IMR-90 (cell line): Measurements from ENCODE around the gene HOXA10. TPM values are rescaled to one million over a fixed set of nuclear protein-coding genes. Genes with fewer than 3 reads are reported as not detected.

Source experiments
- ATAC-seq: fragments of 200-7000 bp; cut with Tn5 transposase; 2 replicates; pipeline ENCODE4 v1.9.1; 2020; ENCODE audit warnings: low read depth, mild to moderate bottlenecking, moderate library complexity
- BruUV-seq: library from RNA; stranded (reverse); fragments of 400-500 nt; replicated peaks from 2 replicates; lab custom pipeline; 2021; lab: Mats Ljungman, UMichigan
- CTCF ChIA-PET: fragments of 300-600 bp; formaldehyde crosslinking; extraction: SDS; loops from one replicate; lab custom pipeline; 2021; ENCODE audit warnings: antibody characterized with exemption; lab: Yijun Ruan, JAX
- POLR2A ChIA-PET: fragments of 300-600 bp; sonication (Branson Sonifier 250); formaldehyde crosslinking; loops from one replicate; lab custom pipeline; 2022; ENCODE audit warnings: antibody characterized with exemption; ENCODE audit not compliant: unreplicated experiment; lab: Charles Lee
- DNase-seq: peaks from one replicate; pipeline ENCODE4 v3.0.0; 2013
- H2AFZ ChIP-seq: replicated peaks from 2 replicates; pipeline ENCODE3; 2013; ENCODE audit warnings: low read length, mild to moderate bottlenecking; ENCODE audit not compliant: poor library complexity
- H2AK5ac ChIP-seq: 2 replicates; pipeline ENCODE4 v1.6.1; 2013; ENCODE audit warnings: low read depth, low read length, inconsistent platforms
- H2AK9ac ChIP-seq: replicated peaks from 2 replicates; pipeline ENCODE3; 2013; ENCODE audit warnings: mild to moderate bottlenecking, low read depth, low read length, moderate library complexity; ENCODE audit not compliant: poor library complexity
- H2BK120ac ChIP-seq: 2 replicates; pipeline ENCODE4 v1.6.1; 2013; ENCODE audit warnings: low read depth, low read length, inconsistent platforms
- H2BK15ac ChIP-seq: 3 replicates; pipeline ENCODE4 v1.6.1; 2013; ENCODE audit warnings: low read depth, low read length, inconsistent platforms
- H2BK20ac ChIP-seq: 2 replicates; pipeline ENCODE4 v1.6.1; 2013; ENCODE audit warnings: low read depth, mild to moderate bottlenecking, inconsistent platforms, low read length, moderate library complexity
- H2BK5ac ChIP-seq: 2 replicates; pipeline ENCODE4 v1.6.1; 2013; ENCODE audit warnings: mild to moderate bottlenecking, low read depth, low read length, inconsistent platforms; ENCODE audit not compliant: poor library complexity, severe bottlenecking
- H3K14ac ChIP-seq: replicated peaks from 2 replicates; pipeline ENCODE4 v1.6.1; 2013; ENCODE audit warnings: low read depth, low read length, inconsistent platforms
- H3K18ac ChIP-seq: 2 replicates; pipeline ENCODE4 v1.6.1; 2013; ENCODE audit warnings: low read depth, low read length, control low read depth
- H3K23ac ChIP-seq: 2 replicates; pipeline ENCODE4 v1.6.1; 2013; ENCODE audit warnings: low read depth, low read length, inconsistent platforms
- H3K27ac ChIP-seq: 2 replicates; pipeline ENCODE4 v1.5.1; 2013; ENCODE audit warnings: mild to moderate bottlenecking, control low read depth, low read length; ENCODE audit not compliant: insufficient read depth
- H3K27me3 ChIP-seq: 2 replicates; pipeline ENCODE4 v1.6.1; 2013; ENCODE audit warnings: low read length; ENCODE audit not compliant: control insufficient read depth, insufficient read depth
- H3K36me3 ChIP-seq: 2 replicates; pipeline ENCODE4 v1.6.1; 2013; ENCODE audit warnings: low read length, mixed read lengths; ENCODE audit not compliant: control insufficient read depth, insufficient read depth
- H3K4ac ChIP-seq: 2 replicates; pipeline ENCODE4 v1.6.1; 2013; ENCODE audit warnings: low read depth, low read length, inconsistent platforms
- H3K4me1 ChIP-seq: 2 replicates; pipeline ENCODE4 v1.6.1; 2013; ENCODE audit warnings: low read length, mixed read lengths; ENCODE audit not compliant: control insufficient read depth, insufficient read depth
- H3K4me2 ChIP-seq: 2 replicates; pipeline ENCODE4 v1.6.1; 2013; ENCODE audit warnings: low read depth, mild to moderate bottlenecking, control low read depth, low read length, moderate library complexity
- H3K4me3 ChIP-seq: 2 replicates; pipeline ENCODE4 v1.5.1; 2013; ENCODE audit warnings: low read depth, mild to moderate bottlenecking, control low read depth, low read length, moderate library complexity; ENCODE audit not compliant: insufficient read depth
- H3K56ac ChIP-seq: 2 replicates; pipeline ENCODE4 v1.6.1; 2013; ENCODE audit warnings: low read length, inconsistent platforms; ENCODE audit not compliant: insufficient read depth; ENCODE audit errors: extremely low read depth
- H3K79me1 ChIP-seq, 2 experiments: 2 replicates each; pipeline ENCODE4 v1.6.1; 2013; ENCODE audit warnings: low read length in 2 of 2, inconsistent platforms in 1 of 2, low read depth in 1 of 2
- H3K9ac ChIP-seq: 2 replicates; pipeline ENCODE4 v1.6.1; 2013; ENCODE audit warnings: low read depth, low read length, control low read depth
- H3K9me1 ChIP-seq: 2 replicates; pipeline ENCODE4 v1.6.1; 2013; ENCODE audit warnings: low read length, inconsistent platforms; ENCODE audit not compliant: insufficient read depth
- H3K9me3 ChIP-seq: 2 replicates; pipeline ENCODE4 v1.6.1; 2013; ENCODE audit warnings: low read length; ENCODE audit not compliant: control insufficient read depth, insufficient read depth
- H4K20me1 ChIP-seq: 2 replicates; pipeline ENCODE4 v1.6.1; 2013; ENCODE audit warnings: low read length, inconsistent platforms; ENCODE audit not compliant: insufficient read depth
- H4K5ac ChIP-seq: 2 replicates; pipeline ENCODE4 v1.6.1; 2013; ENCODE audit warnings: mild to moderate bottlenecking, low read depth, low read length, control low read depth
- H4K8ac ChIP-seq, 2 experiments: 2 replicates each; pipeline ENCODE4 v1.6.1; 2013; ENCODE audit warnings: low read depth in 2 of 2, low read length in 2 of 2, control low read depth in 1 of 2, inconsistent platforms in 1 of 2
- H4K91ac ChIP-seq: 2 replicates; pipeline ENCODE4 v1.6.1; 2013; ENCODE audit warnings: low read depth, low read length, inconsistent platforms; ENCODE audit not compliant: insufficient read depth
- FOS ChIP-seq: fragments of 150-350 bp; IDR thresholded peaks from 2 replicates; pipeline ENCODE4 v1.6.1; 2016; ENCODE audit warnings: low read depth, low read length
- MAZ ChIP-seq: IDR thresholded peaks from 2 replicates; pipeline ENCODE4 v1.6.1; 2012; ENCODE audit warnings: low read depth, mild to moderate bottlenecking, low read length, improper control_type of control experiment, moderate library complexity, borderline replicate concordance
- MXI1 ChIP-seq: IDR thresholded peaks from 2 replicates; pipeline ENCODE4 v1.6.1; 2012; ENCODE audit warnings: low read depth, mild to moderate bottlenecking, low read length, moderate library complexity, borderline replicate concordance
- RFX5 ChIP-seq: IDR thresholded peaks from 2 replicates; pipeline ENCODE4 v1.8.0; 2012; ENCODE audit warnings: low read depth, mild to moderate bottlenecking, low read length, moderate library complexity
- SMC3 ChIP-seq: fragments of 150-350 bp; IDR thresholded peaks from 2 replicates; pipeline ENCODE4 v1.6.1; 2016; ENCODE audit warnings: low read depth, mild to moderate bottlenecking, antibody characterized with exemption, low read length, moderate library complexity
- WGBS, 2 experiments: methylation state at CpG; one replicate each; pipeline versions ENCODE4 v1.1.5 to v1.1.7; 2013; ENCODE audit warnings: missing lambda C conversion rate in 2 of 2; ENCODE audit not compliant: insufficient read length in 1 of 2; ENCODE audit errors: extremely low coverage in 2 of 2; 5-methylcytosine and 5-hydroxymethylcytosine counted together
- dilution Hi-C: fragments of 300-500 bp; cut with HindIII; formaldehyde crosslinking; loops from one replicate; pipeline ENCODE4 v1.14.3; 2018; ENCODE audit warnings: low sequenced_read_pairs; ENCODE audit not compliant: unreplicated experiment
- in situ Hi-C: fragments of 300-500 bp; cut with MboI; formaldehyde crosslinking; loops from 3 replicates; pipeline ENCODE4 v1.14.3; 2019; ENCODE audit warnings: low sequenced_read_pairs, inconsistent platforms, mixed read lengths
- intact Hi-C: fragments of 100-400 bp; cut with micrococcal nuclease; formaldehyde crosslinking; loops from 2 replicates; pipeline ENCODE4 v1.10.0; 2022
- polyA plus RNA-seq, 3 experiments: library from polyadenylated mRNA; depleted of rRNA; stranded (reverse); fragments of >200 nt; gene quantifications; 2 replicates each; pipeline ENCODE4 v1.2.3, GENCODE V29; 2012; ENCODE audit warnings: low replicate concordance in 1 of 3
- total RNA-seq: library from RNA; depleted of rRNA; stranded (reverse); fragments of >200 nt; gene quantifications from 2 replicates; pipeline ENCODE4 v1.2.3, GENCODE V29; 2012

Gene HOXA10
- total and polyA plus RNA-seq, 2 of the 4 experiments (the other 2 are of a cell fraction) = 0.10 to 0.18 TPM

- dilution Hi-C loops = no loop called here
- Histone ChIP-seq H3K23ac (no peak overlapping the region), H4K91ac (no peak overlapping the region), H3K79me1 (no peaks in the 10 kb centered on the region), H2AK5ac (no peak overlapping the region), H3K36me3 (no peaks in the 10 kb centered on the region), H4K5ac (no peak overlapping the region), H3K4me2 (no peak overlapping the region), H3K9me1 (no peaks in the 10 kb centered on the region), H3K9me3 (peaks cover 7% of the 10 kb centered on the region; the same call in 1 of the 2 replicates), H3K4ac (no peak overlapping the region), H3K9ac (no peak overlapping the region), H2BK120ac (no peak overlapping the region), H2BK20ac (no peak overlapping the region), H2BK5ac (no peak overlapping the region), H2AFZ (no peak overlapping the region), H3K56ac (no peak overlapping the region), H4K8ac (no peak overlapping the region), H2BK15ac (no peak overlapping the region), H3K27me3 (peaks cover 86% of the 10 kb centered on the region), H3K4me3 (no peak overlapping the region), H3K18ac (no peak overlapping the region), H3K27ac (no peak overlapping the region), H3K14ac (no peak overlapping the region), H4K20me1 (peaks cover 4% of the 10 kb centered on the region; the same call in 1 of the 2 replicates), H2AK9ac (no peak overlapping the region), H3K4me1 (no peaks in the 10 kb centered on the region)
- no CpG with 5 or more reads among the region's 9 CpGs for WGBS, 2 experiments
- ATAC-seq (no peak), DNase-seq (no peak)
- TF ChIP-seq RFX5 (no peak), MAZ (no peak), SMC3 (no peak), MXI1 (no peak), FOS (no peak)
- intact Hi-C loops = loop anchor here (5.0 to 10.0 kb wide), 7 partner anchors 467 to 1910 kb away; partner anchors contain the start of genes HIBADH and TAX1BP1
- ChIA-PET CTCF (interaction anchor here (0.6 to 2.2 kb wide), 5 partner anchors 8 to 726 kb away, joined by 3 to 10 read pairs (median 8); no protein-coding TSS in a partner anchor), POLR2A (no interaction called here)
- no TSS peak for BruUV-seq
- in situ Hi-C loops = loop anchor here (5.0 to 10.0 kb wide), 2 partner anchors 727 to 880 kb away; no protein-coding TSS in a partner anchor
These were observed 20.7 kb upstream of the HOXA10 start for GRCh38 chr7:27194686-27195379.
